ENCODE results near the gene KRTAP6-1. TPM values are rescaled to one million over a fixed set of nuclear protein-coding genes. Genes with fewer than 3 reads are reported as not detected.

Gene KRTAP6-1
- total RNA-seq, 1 experiment from 2014 or later = not detected

DNA sequence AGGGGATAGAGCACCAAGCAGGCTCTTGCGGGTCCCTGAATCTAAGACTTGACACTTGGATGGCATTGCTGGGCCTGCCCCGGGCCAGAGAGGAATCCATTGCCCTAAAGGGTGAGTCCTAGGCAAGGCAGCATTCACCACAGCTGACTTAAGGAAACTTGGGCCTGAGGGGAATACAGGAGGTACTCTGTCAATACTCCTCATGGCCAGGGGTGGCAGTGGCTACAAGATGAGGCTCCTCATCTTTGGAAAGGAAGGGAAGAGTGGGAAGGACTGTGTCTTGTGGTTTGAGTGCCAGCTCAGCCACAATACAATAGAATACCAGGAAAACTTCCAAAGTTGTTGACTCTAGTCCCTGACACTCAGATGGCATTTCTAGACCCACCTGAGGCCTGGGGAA lies 7.8 kb downstream of the KRTAP6-1 start:
- BruUV-seq (replicated peaks) = no TSS peak
- POLR2A ChIA-PET (ENCODE audit: low non-redundant PET) = no interaction called here

DNA sequence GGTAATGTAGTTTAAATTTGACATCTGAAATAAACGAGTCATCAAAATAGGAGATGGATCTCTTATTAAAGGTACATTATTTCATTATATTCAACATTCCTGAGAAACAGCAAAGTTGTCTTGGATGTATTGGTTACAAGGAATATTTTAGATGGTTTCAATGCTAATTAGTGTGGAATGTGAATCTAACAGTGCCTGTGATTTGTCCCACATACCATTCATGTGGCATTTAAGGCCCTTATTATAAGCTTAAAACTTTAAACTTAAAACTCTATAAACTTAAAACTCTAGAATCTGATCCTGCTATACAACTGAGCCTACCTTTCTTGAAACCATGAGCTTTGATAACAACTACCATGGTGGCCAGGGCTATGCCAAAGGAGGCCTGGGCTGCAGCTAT lies 12.9 kb downstream of the KRTAP6-1 start, which contains the start of gene KRTAP22-1:
KRTAP22-1 (plus strand) TSS at position 301 of the 400 bp plus-strand sequence.
- POLR2A ChIA-PET (ENCODE audit: low non-redundant PET) = no interaction called here
- no TSS peak for BruUV-seq (replicated peaks)
- CTCF ChIA-PET = no interaction called here

More for the DNA sequence above, 7.8 kb downstream of the KRTAP6-1 start:
- CTCF ChIA-PET = no interaction called here
- Histone ChIP-seq H3K4me3 (ENCODE audit: low read depth, low read length, poor library complexity, severe bottlenecking) (no peak overlapping the region), H3K27me3 (replicated peaks; ENCODE audit: insufficient read depth, low read depth, low read length, poor library complexity) (no peaks in the 10 kb centered on the region), H3K9me3 (ENCODE audit: low read depth, low read length, poor library complexity, severe bottlenecking) (peaks cover 11% of the 10 kb centered on the region), H3K27ac (ENCODE audit: low read depth, low read length, poor library complexity, severe bottlenecking) (no peak overlapping the region), H3K4me1 (ENCODE audit: insufficient read depth, low read length, poor library complexity, severe bottlenecking) (no peaks in the 10 kb centered on the region), H3K36me3 (ENCODE audit: insufficient read depth, low read length, poor library complexity, severe bottlenecking) (no peaks in the 10 kb centered on the region)
- TF ChIP-seq EZH2 (IDR thresholded peaks at IDR 0.05; ENCODE audit: borderline replicate concordance, low read depth, low read length, poor library complexity, severe bottlenecking) (no peak), CTCF (conservative IDR thresholded peaks at IDR 0.05; ENCODE audit: low read depth, low read length) (no peak)
- intact Hi-C loops (cut with micrococcal nuclease; ENCODE audit: unreplicated experiment) = no loop called here
- no peak for DNase-seq (ENCODE audit: low spot score)

GRCh38 chr21:30598802-30599201 lies 14.9 kb downstream of the KRTAP6-1 start, which contains the start of gene KRTAP6-2:
Gene KRTAP6-2 (minus strand): TSS chr21:30598902. CDS start chr21:30598874, 28 bp downstream.
- H3K27ac ChIP-seq (ENCODE audit: low read depth, low read length, poor library complexity, severe bottlenecking) = no peak within 1 kb of the TSS
- CTCF ChIA-PET = no interaction called here

More for the DNA sequence above, 12.9 kb downstream of the KRTAP6-1 start, which contains the start of gene KRTAP22-1:
- Histone ChIP-seq H3K4me1 (ENCODE audit: insufficient read depth, low read length, poor library complexity, severe bottlenecking) (no peaks in the 10 kb centered on the region), H3K4me3 (ENCODE audit: low read depth, low read length, poor library complexity, severe bottlenecking) (no peak within 1 kb of the TSS), H3K27me3 (replicated peaks; ENCODE audit: insufficient read depth, low read depth, low read length, poor library complexity) (no peaks in the 10 kb centered on the region), H3K36me3 (ENCODE audit: insufficient read depth, low read length, poor library complexity, severe bottlenecking) (no peaks in the 10 kb centered on the region), H3K27ac (ENCODE audit: low read depth, low read length, poor library complexity, severe bottlenecking) (no peak within 1 kb of the TSS), H3K9me3 (ENCODE audit: low read depth, low read length, poor library complexity, severe bottlenecking) (peaks cover 11% of the 10 kb centered on the region)
- TF ChIP-seq CTCF (conservative IDR thresholded peaks at IDR 0.05; ENCODE audit: low read depth, low read length) = no peak
- no peak for TF ChIP-seq EZH2 (IDR thresholded peaks at IDR 0.05; ENCODE audit: borderline replicate concordance, low read depth, low read length, poor library complexity, severe bottlenecking)
- intact Hi-C loops (cut with micrococcal nuclease; ENCODE audit: unreplicated experiment) = no loop called here
- no peak for DNase-seq (ENCODE audit: low spot score)

More at GRCh38 chr21:30598802-30599201, 14.9 kb downstream of the KRTAP6-1 start, which contains the start of gene KRTAP6-2:
- Histone ChIP-seq H3K27me3 (replicated peaks; ENCODE audit: insufficient read depth, low read depth, low read length, poor library complexity) (no peaks in the 10 kb centered on the region), H3K9me3 (ENCODE audit: low read depth, low read length, poor library complexity, severe bottlenecking) (peaks cover 10% of the 10 kb centered on the region), H3K4me1 (ENCODE audit: insufficient read depth, low read length, poor library complexity, severe bottlenecking) (no peaks in the 10 kb centered on the region), H3K36me3 (ENCODE audit: insufficient read depth, low read length, poor library complexity, severe bottlenecking) (no peaks in the 10 kb centered on the region), H3K4me3 (ENCODE audit: low read depth, low read length, poor library complexity, severe bottlenecking) (no peak within 1 kb of the TSS)
- DNase-seq (ENCODE audit: low spot score) = no peak
- POLR2A ChIA-PET (ENCODE audit: low non-redundant PET) = no interaction called here
- no TSS peak for BruUV-seq (replicated peaks)
- TF ChIP-seq CTCF (conservative IDR thresholded peaks at IDR 0.05; ENCODE audit: low read depth, low read length) = no peak
- TF ChIP-seq EZH2 (IDR thresholded peaks at IDR 0.05; ENCODE audit: borderline replicate concordance, low read depth, low read length, poor library complexity, severe bottlenecking) = no peak
- intact Hi-C loops (cut with micrococcal nuclease; ENCODE audit: unreplicated experiment) = no loop called here
